DOHH2 (cell line): Measurements from ENCODE around the gene CMIP.

Experiments used
- EZH2phosphoT487 ChIP-seq: fragments of 200-600 bp; sonication (generic); IDR thresholded peaks from 2 replicates; pipeline ENCODE4 v1.6.1; 2017; ENCODE audit warnings: borderline replicate concordance, mild to moderate bottlenecking, antibody characterized with exemption, low read length, moderate library complexity, mixed read lengths
- TF ChIP-seq, protein P1 (sequence below): fragments of 200-600 bp; sonication (generic); IDR thresholded peaks from one replicate; pipeline ENCODE4 v1.5.1; 2014; ENCODE audit warnings: antibody characterized with exemption, mild to moderate bottlenecking, low read depth, low read length; ENCODE audit not compliant: poor library complexity, severe bottlenecking

DNA sequence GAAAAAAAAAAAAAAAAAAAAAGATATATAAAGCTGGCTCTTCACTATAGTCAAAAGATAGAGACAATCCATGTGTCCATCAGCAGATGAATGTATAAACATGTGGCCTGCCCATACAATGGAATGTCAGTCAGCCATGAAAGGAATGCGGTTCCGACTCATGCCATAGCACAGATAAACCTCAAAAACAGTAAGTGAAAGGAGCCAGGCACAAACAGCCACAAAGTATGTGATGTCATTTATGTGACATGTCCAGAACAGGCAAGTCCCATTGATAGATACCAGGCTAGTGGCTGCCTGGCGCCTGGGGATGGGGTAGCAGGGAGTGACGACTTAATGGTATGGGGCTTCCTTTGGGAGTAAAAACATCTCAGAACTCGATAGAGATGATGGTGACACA, 155.7 kb downstream of the CMIP start:
- TF ChIP-seq, protein P1, sequence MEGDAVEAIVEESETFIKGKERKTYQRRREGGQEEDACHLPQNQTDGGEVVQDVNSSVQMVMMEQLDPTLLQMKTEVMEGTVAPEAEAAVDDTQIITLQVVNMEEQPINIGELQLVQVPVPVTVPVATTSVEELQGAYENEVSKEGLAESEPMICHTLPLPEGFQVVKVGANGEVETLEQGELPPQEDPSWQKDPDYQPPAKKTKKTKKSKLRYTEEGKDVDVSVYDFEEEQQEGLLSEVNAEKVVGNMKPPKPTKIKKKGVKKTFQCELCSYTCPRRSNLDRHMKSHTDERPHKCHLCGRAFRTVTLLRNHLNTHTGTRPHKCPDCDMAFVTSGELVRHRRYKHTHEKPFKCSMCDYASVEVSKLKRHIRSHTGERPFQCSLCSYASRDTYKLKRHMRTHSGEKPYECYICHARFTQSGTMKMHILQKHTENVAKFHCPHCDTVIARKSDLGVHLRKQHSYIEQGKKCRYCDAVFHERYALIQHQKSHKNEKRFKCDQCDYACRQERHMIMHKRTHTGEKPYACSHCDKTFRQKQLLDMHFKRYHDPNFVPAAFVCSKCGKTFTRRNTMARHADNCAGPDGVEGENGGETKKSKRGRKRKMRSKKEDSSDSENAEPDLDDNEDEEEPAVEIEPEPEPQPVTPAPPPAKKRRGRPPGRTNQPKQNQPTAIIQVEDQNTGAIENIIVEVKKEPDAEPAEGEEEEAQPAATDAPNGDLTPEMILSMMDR, result no peak
- no peak for TF ChIP-seq EZH2phosphoT487
